ENCODE measurements around the gene HECA. TPM values are rescaled to one million over a fixed set of nuclear protein-coding genes. Genes with fewer than 3 reads are reported as not detected.

HECA gene
- total and polyA plus RNA-seq, 2 donors: 12.5 to 35.2 TPM

DNA sequence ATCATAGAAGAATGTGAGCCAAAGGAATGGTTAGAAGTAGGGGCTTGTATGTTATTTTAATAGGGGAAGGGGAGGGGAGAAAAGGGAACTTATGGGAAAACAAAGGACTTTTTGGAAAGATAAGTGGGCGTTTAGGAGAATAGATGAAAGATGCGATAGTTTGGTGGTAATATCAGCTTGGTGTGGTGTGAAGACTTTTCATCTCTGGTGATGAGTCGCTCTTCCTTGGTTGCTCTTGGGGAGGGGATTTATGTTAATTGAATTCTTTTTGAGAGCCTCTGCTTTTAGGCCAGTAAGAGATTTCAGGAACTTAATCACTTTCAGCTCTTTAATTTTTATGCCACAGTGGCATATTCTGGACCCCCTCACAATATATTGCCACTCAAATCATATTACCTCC, 10.8 kb downstream of the HECA start:
- WGBS: 88% methylated on average over 3 of the region's 3 CpGs
- peaks cover 2% of the 10 kb centered on the region for H3K4me1 ChIP-seq (ENCODE audit: insufficient read depth)
- DNase-seq (ENCODE audit: extremely low spot score): no peak
- no peak overlapping the region for H3K4me3 ChIP-seq (ENCODE audit: low read depth, low read length)
- H3K36me3 ChIP-seq (ENCODE audit: insufficient read depth): no peaks in the 10 kb centered on the region
- no peak overlapping the region for H3K27ac ChIP-seq (ENCODE audit: low read depth)

DNA sequence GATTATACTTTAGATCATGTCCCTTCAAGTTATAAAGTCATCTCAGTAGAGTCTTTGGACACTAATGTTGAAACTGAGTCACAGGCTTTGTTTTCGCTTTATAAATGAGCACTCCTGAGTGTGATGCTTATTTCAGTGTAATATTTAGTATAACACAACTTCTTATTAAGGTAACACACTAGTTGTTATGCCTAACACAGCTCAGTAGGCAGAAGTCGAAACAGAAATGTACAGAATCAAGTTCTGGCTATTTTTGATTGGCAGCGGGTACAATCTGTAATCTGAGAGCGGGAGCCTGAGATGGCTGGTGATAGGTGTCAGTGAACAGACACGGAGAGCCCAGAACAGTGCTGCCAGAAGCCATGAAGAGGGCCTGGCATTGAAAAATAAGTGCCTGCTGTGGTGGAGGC, 11.4 kb downstream of the HECA start:
- peaks cover 2% of the 10 kb centered on the region for H3K4me1 ChIP-seq (ENCODE audit: insufficient read depth)

DNA sequence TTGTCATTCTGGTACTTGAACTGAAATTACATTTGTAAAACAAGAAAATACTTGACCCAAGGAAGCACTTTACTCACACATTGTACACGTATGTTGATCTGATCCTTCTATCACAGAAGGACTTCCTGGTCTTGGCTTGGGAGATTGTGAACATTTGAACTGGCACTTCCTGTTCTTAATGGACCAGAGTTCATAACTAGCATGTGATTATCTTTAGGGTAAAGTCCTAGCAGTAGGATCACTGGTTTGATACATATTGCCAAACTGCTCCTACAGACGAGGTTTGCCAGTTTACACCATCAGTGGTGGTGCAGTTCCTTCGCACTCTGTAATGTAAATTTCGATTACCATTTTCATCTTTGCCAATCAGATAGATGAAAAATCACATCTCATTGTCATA, 12.7 kb downstream of the HECA start:
- H3K27ac ChIP-seq (ENCODE audit: low read depth): no peak overlapping the region
- WGBS: 82% methylated on average over 4 of the region's 4 CpGs
- peaks cover 2% of the 10 kb centered on the region for H3K4me1 ChIP-seq (ENCODE audit: insufficient read depth)

More for the DNA sequence above, 11.4 kb downstream of the HECA start:
- Histone ChIP-seq H3K4me3 (ENCODE audit: low read depth, low read length) (no peak overlapping the region), H3K36me3 (ENCODE audit: insufficient read depth) (no peaks in the 10 kb centered on the region), H3K27ac (ENCODE audit: low read depth) (no peak overlapping the region)
- no peak for DNase-seq (ENCODE audit: extremely low spot score)
- 91% methylated on average over 5 of the region's 5 CpGs for WGBS

DNA sequence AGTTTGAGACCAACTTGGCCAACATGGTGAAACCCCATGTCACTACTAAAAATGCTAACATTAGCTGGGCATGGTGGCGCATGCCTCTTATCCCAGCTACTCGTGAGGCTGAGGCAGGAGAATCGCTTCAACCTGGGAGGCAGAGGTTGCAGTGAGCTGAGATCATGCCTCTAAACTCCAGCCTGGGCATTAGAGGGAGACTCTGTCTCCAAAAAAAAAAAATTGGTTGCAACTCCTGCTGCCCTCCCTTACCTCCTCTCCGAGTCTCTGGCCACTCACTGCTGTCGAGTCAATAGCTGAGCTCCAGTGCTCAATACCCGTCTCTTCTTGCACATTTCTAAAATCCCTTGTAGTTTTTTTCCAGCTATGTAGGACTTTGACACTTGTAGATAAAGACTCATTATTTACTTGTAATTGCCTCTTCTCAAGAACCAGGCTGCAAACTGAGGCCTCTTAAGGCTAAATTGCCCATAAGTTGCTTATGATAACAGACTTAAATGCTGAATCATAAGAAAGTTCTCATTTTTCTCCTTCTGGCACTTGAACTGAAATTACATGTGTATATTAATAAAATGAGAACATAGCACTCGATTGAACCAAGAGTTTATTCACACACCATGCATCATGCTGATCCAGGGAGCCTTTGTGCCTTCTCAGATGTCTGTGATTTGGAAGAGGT, 13.8 kb downstream of the HECA start:
- Histone ChIP-seq H3K4me3 (ENCODE audit: low read depth, low read length) (no peak overlapping the region), H3K4me1 (ENCODE audit: insufficient read depth) (peaks cover 2% of the 10 kb centered on the region), H3K27ac (ENCODE audit: low read depth) (no peak overlapping the region), H3K36me3 (ENCODE audit: insufficient read depth) (no peaks in the 10 kb centered on the region)
- DNase-seq (ENCODE audit: extremely low spot score): no peak
- 80% methylated on average over 7 of the region's 7 CpGs for WGBS

More for the DNA sequence above, 12.7 kb downstream of the HECA start:
- DNase-seq (ENCODE audit: extremely low spot score): no peak
- Histone ChIP-seq H3K36me3 (ENCODE audit: insufficient read depth) (no peaks in the 10 kb centered on the region), H3K4me3 (ENCODE audit: low read depth, low read length) (no peak overlapping the region)

DNA sequence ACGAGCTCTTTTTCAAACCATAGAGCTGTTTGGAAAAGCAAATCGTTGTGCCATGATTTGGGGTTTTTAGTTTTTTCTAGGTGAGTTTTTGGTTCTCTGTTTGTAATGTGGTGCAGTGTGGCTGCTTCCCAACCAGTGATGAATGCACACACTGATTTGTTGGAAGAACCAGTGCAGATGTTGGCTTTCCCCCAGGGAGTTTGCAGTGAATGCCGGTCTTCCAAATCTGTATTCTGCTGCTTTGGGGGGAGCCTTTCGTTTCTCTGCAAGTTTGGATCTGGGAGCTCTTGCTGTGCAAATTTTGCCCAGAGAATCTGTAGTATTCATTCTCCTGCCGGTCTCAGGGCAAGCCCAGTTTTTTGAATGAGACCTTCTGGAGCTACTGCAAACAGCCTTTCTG, 14.5 kb downstream of the HECA start:
- DNase-seq (ENCODE audit: extremely low spot score): no peak
- H3K27ac ChIP-seq (ENCODE audit: low read depth): no peak overlapping the region
- H3K4me1 ChIP-seq (ENCODE audit: insufficient read depth): peaks cover 2% of the 10 kb centered on the region
- 47% methylated on average over 5 of the region's 5 CpGs for WGBS
- H3K4me3 ChIP-seq (ENCODE audit: low read depth, low read length): no peak overlapping the region
- no peaks in the 10 kb centered on the region for H3K36me3 ChIP-seq (ENCODE audit: insufficient read depth)

DNA sequence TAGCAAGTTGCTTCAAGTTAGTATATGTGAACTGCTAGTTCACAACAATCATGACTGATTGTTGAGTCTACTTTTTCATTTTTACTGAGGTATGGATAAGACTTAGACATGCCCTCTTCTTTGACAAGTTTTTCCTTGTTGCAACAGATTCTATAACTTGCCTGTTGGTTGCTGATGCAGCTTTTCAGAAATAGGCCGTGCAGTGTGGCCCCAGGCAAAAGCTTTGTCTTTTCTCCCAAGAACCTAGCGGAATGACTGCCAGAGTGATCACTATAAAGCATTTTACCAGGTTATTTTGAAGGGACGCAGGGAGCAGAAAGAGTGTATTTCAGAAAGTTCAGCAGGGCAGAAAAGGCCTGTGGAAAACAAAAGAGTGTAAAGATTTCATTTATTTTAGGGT, 16.0 kb downstream of the HECA start:
- H3K4me3 ChIP-seq (ENCODE audit: low read depth, low read length): no peak overlapping the region
- no peak overlapping the region for H3K27ac ChIP-seq (ENCODE audit: low read depth)
- 87% methylated on average over 3 of the region's 3 CpGs for WGBS
- DNase-seq (ENCODE audit: extremely low spot score): no peak
- H3K4me1 ChIP-seq (ENCODE audit: insufficient read depth): peaks cover 2% of the 10 kb centered on the region
- no peaks in the 10 kb centered on the region for H3K36me3 ChIP-seq (ENCODE audit: insufficient read depth)

DNA sequence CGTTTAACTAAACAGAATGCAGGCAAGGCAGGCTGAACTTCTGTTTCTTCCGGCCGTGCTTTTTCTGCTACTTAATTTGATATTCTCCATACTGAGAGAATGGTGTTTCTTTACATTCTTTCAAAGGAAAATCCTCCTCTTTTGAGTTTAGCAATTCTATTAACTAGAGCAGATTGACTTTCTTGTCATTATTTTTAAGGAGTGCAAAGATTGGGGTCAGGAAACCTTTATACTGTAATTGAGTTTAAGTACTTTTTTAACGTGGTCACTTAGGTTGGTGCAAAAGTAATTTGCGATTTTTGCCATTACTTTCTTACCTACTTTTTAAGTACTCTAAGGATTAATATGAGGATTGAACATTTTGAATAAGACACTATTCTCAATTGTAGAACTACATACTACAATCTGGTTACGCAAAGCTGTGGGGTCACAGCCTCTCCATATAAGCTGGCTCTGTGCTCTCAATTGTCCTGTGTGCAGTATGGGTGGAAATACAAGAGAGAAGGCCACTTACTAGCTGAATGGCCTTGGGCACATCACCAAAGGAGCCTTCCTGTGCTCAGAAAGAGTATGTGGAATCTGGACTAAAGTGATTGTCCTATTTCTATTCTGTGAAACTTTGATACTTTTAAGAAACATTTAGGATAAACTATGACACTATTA, 16.7 kb downstream of the HECA start:
- H3K4me1 ChIP-seq (ENCODE audit: insufficient read depth): peaks cover 2% of the 10 kb centered on the region

DNA sequence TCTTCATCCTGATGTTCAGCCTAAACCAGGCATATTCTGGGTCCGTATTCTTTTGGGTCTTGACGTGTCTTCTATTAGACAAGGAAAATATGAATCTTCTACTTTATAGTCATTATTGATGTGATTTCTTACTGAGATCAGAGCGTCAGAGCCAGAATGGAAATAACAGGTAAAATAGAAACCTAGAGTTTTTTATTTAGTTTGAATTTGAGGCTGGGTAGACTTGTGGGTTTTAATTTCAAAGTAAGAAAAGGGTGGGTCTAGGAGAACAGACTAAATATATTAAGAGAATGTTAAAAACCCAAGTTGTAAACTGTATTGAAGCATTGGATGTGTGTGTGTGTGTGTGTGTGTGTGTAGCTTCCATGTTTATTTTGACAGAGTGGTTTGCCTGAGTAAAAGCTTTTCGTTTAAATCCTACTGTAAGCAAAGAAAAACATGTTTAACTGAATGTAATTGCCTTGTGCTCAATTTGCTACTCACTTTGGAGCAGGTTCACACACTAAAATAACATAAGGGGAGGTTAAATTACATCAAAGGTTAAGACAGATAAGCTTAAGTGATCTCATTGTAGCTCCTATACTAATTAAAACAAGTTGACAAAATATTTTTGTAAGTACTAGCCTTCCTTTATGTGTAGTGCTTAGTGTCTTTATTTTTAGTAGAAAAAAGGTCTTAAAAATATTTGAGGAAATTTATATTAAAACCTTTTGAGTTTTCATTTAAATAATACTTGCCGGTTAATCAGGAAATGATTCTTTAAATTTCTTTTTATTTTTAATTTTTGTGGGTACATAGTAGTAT, 17.4 kb downstream of the HECA start:
- peaks cover 2% of the 10 kb centered on the region for H3K4me1 ChIP-seq (ENCODE audit: insufficient read depth)
- DNase-seq (ENCODE audit: extremely low spot score): no peak
- no peak overlapping the region for H3K4me3 ChIP-seq (ENCODE audit: low read depth, low read length)
- no peaks in the 10 kb centered on the region for H3K36me3 ChIP-seq (ENCODE audit: insufficient read depth)
- no peak overlapping the region for H3K27ac ChIP-seq (ENCODE audit: low read depth)
- WGBS: 61% methylated on average over 5 of the region's 5 CpGs

More for the DNA sequence above, 16.7 kb downstream of the HECA start:
- DNase-seq (ENCODE audit: extremely low spot score): no peak
- H3K36me3 ChIP-seq (ENCODE audit: insufficient read depth): no peaks in the 10 kb centered on the region
- H3K4me3 ChIP-seq (ENCODE audit: low read depth, low read length): no peak overlapping the region
- WGBS: 89% methylated on average over 6 of the region's 6 CpGs
- no peak overlapping the region for H3K27ac ChIP-seq (ENCODE audit: low read depth)

DNA sequence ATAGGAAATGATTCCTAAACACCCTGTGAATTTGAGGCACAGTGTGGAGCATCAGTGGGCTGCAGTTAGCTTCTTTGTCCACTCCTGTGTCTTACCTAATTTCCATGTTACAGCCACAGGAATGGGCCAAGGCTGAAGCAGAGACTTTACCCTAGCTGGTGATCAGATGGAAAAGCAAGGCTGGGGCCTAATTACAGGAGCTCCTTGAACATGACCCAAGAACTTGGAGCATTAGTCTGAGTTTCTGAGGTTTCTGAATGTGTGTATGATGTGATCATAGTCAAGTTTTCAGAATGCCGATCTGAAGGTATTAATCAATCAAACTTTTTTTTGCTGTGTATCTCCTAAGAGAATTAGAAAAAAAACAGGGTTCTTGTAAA, 18.0 kb downstream of the HECA start:
- Histone ChIP-seq H3K27ac (ENCODE audit: low read depth) (no peak overlapping the region), H3K4me1 (ENCODE audit: insufficient read depth) (peaks cover 2% of the 10 kb centered on the region), H3K4me3 (ENCODE audit: low read depth, low read length) (no peak overlapping the region), H3K36me3 (ENCODE audit: insufficient read depth) (no peaks in the 10 kb centered on the region)
- 71% methylated on average over 1 of the region's 1 CpG for WGBS
- DNase-seq (ENCODE audit: extremely low spot score): no peak

DNA sequence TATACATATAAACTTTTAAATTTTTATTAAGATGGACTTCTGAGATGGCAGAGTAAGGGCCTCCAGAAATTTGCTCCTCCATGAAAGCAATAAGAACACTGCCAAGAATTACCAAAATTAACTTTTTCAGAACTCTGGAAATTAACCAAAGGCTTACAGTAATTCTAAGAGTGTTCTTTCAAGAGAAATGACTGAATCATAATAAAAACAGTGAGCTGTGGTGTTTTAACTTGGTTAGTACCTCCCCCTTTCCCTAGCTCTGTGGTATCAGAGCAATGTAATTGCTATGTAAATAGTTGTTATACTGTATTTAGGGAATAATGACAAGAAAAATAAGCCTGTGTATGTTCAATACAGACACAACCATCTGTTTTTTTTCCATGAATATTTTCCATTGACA, 19.0 kb downstream of the HECA start:
- H3K36me3 ChIP-seq (ENCODE audit: insufficient read depth): no peaks in the 10 kb centered on the region
- DNase-seq (ENCODE audit: extremely low spot score): no peak
- peaks cover 2% of the 10 kb centered on the region for H3K4me1 ChIP-seq (ENCODE audit: insufficient read depth)
- no peak overlapping the region for H3K27ac ChIP-seq (ENCODE audit: low read depth)
- no peak overlapping the region for H3K4me3 ChIP-seq (ENCODE audit: low read depth, low read length)

DNA sequence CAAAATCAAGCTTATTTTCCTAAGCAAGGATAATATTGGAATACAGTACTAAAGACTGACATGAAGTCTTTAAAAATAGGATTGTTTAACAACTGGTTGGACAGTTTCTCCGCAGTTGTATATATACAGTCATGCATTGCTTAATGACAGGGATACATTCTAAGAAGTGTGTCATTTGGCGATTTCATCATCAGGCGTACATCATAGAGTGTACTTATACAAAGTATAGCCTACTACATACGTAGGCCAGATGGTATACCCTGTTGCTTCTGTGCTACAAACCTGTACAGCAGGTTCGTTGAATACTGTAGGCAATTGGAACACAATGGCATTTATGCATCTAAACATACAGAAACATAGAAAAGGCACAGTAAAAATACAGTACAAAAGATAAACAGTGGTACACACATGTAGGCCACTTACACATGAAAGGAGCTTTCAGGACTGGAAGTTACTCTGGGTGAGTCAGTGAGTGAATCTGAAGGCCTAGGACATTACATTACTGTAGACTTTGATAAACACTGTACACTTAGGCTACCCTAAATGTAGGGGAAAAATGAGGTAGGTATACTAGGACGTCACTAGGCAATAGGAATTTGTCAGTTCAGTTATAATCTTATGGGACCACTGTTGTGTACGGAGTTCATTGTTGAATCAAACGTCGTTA, 20.1 kb downstream of the HECA start:
- no peak overlapping the region for H3K4me3 ChIP-seq (ENCODE audit: low read depth, low read length)
- WGBS: 95% methylated on average over 9 of the region's 9 CpGs
- no peaks in the 10 kb centered on the region for H3K36me3 ChIP-seq (ENCODE audit: insufficient read depth)
- no peak for DNase-seq (ENCODE audit: extremely low spot score)
- no peaks in the 10 kb centered on the region for H3K4me1 ChIP-seq (ENCODE audit: insufficient read depth)
- no peak overlapping the region for H3K27ac ChIP-seq (ENCODE audit: low read depth)

DNA sequence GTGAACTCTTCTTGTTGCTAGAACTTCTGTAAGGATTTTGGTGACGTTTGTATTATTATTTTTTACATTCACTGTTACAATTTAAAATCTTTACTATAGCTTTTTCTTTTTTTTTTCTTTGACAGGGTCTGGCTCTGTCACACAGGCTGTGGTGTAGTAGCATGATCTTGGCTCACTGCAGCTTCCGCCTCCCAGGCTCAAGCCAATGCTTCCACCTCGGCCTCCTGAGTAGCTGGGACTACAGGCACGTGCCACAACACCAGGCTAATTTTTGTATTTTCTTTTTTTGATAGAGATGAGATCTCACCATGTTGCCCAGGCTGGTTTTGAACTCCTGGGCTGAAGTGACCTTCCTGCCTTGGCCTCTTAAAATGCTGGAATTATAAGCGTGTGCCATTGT, 21.2 kb downstream of the HECA start:
- DNase-seq (ENCODE audit: extremely low spot score): no peak
- Histone ChIP-seq H3K36me3 (ENCODE audit: insufficient read depth) (no peaks in the 10 kb centered on the region), H3K4me1 (ENCODE audit: insufficient read depth) (no peaks in the 10 kb centered on the region), H3K27ac (ENCODE audit: low read depth) (no peak overlapping the region), H3K4me3 (ENCODE audit: low read depth, low read length) (no peak overlapping the region)
- WGBS: 84% methylated on average over 5 of the region's 5 CpGs

DNA sequence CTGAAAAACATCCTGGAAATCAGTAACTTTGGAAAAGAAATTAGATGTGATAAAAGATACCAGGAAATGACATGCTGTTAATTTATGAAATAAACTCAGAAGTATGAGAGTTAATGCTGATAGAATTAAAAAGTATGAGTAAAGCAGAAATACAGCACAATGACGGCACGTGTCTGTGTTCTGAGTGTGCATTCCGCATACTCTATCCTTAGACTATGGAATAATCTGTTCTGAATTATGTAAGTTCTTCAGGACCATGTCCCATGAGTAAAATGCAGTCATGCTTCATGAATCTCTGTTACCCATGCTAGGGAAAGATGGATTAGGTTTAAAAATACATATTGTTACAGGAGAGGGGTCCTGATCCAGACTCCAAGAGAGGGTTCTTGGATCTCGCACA, 21.7 kb downstream of the HECA start:
- WGBS: 90% methylated on average over 4 of the region's 4 CpGs
- H3K36me3 ChIP-seq (ENCODE audit: insufficient read depth): no peaks in the 10 kb centered on the region
- no peak overlapping the region for H3K27ac ChIP-seq (ENCODE audit: low read depth)
- H3K4me1 ChIP-seq (ENCODE audit: insufficient read depth): no peaks in the 10 kb centered on the region
- DNase-seq (ENCODE audit: extremely low spot score): no peak
- no peak overlapping the region for H3K4me3 ChIP-seq (ENCODE audit: low read depth, low read length)
